HG02623 (cell line): ENCODE measurements around the gene C9.
"Not testable (repeated sequence)": the region's sequence is repeated elsewhere in the genome, so short reads cannot be mapped to it uniquely, and the experiment has no call there.

Source experiments
- ATAC-seq: cut with Tn5 transposase; IDR thresholded peaks from one replicate; pipeline ENCODE4 v1.9.1; 2021; ENCODE audit warnings: moderate library complexity; ENCODE audit not compliant: unreplicated experiment

C9 gene

GRCh38 chr5:39373791-39374190 lies 9.5 kb upstream of the C9 start:
- no peak for ATAC-seq

GRCh38 chr5:39371367-39371635 lies 7.0 kb upstream of the C9 start:
- ATAC-seq = no peak

GRCh38 chr5:39370555-39371366 lies 6.5 kb upstream of the C9 start:
- ATAC-seq = no peak

GRCh38 chr5:39369123-39369815 lies 5.0 kb upstream of the C9 start:
- ATAC-seq = no peak

- ATAC-seq = no peak
Measured at GRCh38 chr5:39368116-39368515, 3.8 kb upstream of the C9 start.

GRCh38 chr5:39367711-39368110 lies 3.4 kb upstream of the C9 start:
- no peak for ATAC-seq

GRCh38 chr5:39363217-39363616 lies 1.1 kb downstream of the C9 start:
- no peak for ATAC-seq

GRCh38 chr5:39362646-39363045 lies 1.6 kb downstream of the C9 start:
- ATAC-seq = no peak

GRCh38 chr5:39361306-39361705 lies 3.0 kb downstream of the C9 start:
- no peak for ATAC-seq

GRCh38 chr5:39360471-39361111 lies 3.7 kb downstream of the C9 start:
- ATAC-seq = no peak

- ATAC-seq = no peak
Measured at GRCh38 chr5:39356263-39356662, 8.0 kb downstream of the C9 start.

GRCh38 chr5:39355324-39355723 lies 9.0 kb downstream of the C9 start:
- ATAC-seq = no peak

GRCh38 chr5:39353717-39354399 lies 10.4 kb downstream of the C9 start:
- ATAC-seq = no peak

- no peak for ATAC-seq
Measured at GRCh38 chr5:39352951-39353350, 11.3 kb downstream of the C9 start.

GRCh38 chr5:39352170-39352569 lies 12.1 kb downstream of the C9 start:
- no peak for ATAC-seq

GRCh38 chr5:39349484-39349883 lies 14.8 kb downstream of the C9 start:
- no peak for ATAC-seq

- no peak for ATAC-seq
Measured at GRCh38 chr5:39342460-39342859, 21.8 kb downstream of the C9 start.

GRCh38 chr5:39341896-39342295 lies 22.4 kb downstream of the C9 start:
- no peak for ATAC-seq

- ATAC-seq = no peak
Measured at GRCh38 chr5:39340506-39340905, 23.8 kb downstream of the C9 start.

GRCh38 chr5:39337252-39337915 lies 26.9 kb downstream of the C9 start:
- no peak for ATAC-seq

GRCh38 chr5:39334296-39334695 lies 30.0 kb downstream of the C9 start:
- ATAC-seq = not testable (repeated sequence)
